HG03108 (cell line): ENCODE data around the gene DCTN5.
"Not testable (repeated sequence)": the region's sequence is repeated elsewhere in the genome, so short reads cannot be mapped to it uniquely, and the experiment has no call there.

ENCODE experiments used
- ATAC-seq: cut with Tn5 transposase; IDR thresholded peaks from one replicate; pipeline ENCODE4 v1.9.1; 2021; ENCODE audit warnings: moderate library complexity; ENCODE audit not compliant: unreplicated experiment

Gene DCTN5

GRCh38 chr16:23640931-23641765, at the start of gene DCTN5, which contains the start of gene PALB2:
Gene DCTN5 (plus strand): TSS chr16:23641466. CDS start chr16:23641543, 77 bp downstream.
Gene PALB2 (minus strand): TSS chr16:23641310. CDS start chr16:23641157, 153 bp downstream.
- peak; percentile 97 for ATAC-seq

GRCh38 chr16:23594186-23594585, 47.1 kb upstream of the DCTN5 start:
- ATAC-seq: no peak

GRCh38 chr16:23595246-23595950, 45.9 kb upstream of the DCTN5 start:
- no peak for ATAC-seq

DNA sequence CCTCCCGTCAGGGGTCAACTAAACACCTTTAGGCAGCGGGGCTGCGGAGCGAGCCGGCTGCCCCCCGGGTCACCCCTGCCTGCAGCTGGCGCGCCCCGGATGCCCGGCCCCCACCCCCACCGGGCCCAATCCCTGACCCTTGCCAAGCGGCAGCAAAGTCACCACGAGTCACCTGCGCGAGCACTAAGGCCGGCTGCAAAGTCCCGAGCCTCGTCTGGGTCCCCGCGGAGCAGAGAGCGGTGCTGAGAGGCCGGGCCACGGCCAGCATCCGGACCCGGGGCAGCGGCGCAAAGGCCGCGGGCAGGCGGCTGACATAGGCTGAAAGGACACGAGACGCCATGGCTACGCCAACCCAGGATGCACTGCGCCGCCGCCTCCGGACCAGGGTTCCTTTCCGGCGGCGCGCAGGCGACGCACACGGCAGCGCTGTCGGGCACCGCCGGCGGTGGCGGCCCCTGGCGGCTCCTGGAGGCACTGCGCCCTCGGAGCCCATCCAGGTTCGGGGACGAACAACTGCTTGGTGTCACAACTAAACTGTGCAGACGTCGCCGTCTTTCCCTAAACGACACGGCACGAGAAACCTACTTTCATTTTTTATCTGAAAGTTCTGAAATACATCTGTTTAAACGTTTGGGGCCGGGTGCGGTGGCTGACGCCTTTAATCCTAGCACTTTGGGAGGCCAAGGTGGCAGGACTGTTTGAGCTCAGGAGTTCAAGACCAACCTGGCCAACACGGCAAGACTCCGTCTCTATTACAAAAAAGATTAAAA, 45.1 kb upstream of the DCTN5 start, which contains the start of gene NDUFAB1:
NDUFAB1 (minus strand) TSS at position 366 of the 770 bp plus-strand sequence; CDS start at position 340, 26 bp downstream.
- ATAC-seq: peak; percentile 95

DNA sequence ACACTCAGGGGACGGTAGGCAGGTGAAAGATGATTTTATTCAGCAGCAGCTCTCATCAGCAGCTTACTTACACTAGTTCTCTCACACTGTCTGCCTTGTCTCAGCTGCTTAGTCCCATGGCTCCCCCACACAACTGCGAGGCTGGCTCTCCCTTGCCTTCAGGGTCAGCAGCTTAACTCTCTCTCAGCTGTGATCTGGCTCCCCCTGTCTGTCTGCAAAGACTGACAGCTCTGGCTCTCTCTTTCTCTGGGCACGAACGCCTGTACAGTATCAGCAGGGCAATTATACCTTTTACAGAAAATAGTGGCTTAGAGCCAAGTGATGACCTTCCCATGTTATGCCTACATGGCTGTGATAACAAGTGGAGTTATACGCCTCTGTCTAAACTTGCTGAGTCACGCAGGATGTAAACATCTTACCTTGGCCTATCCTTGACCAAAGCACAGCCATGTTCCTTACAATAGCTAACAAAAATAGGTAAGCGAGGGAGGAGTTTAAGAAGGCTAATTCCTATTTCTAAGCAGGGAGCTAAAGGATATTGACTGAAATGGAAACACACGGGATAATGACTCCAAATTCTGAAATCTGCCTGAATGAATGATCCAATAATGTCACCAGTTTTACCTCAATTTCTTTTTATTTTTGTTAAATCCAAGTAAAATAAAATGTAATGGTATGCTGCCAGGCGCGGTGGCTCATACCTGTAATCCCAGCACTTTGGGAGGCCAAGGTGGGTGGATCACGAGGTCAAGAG, 44.1 kb upstream of the DCTN5 start:
- no peak for ATAC-seq

DNA sequence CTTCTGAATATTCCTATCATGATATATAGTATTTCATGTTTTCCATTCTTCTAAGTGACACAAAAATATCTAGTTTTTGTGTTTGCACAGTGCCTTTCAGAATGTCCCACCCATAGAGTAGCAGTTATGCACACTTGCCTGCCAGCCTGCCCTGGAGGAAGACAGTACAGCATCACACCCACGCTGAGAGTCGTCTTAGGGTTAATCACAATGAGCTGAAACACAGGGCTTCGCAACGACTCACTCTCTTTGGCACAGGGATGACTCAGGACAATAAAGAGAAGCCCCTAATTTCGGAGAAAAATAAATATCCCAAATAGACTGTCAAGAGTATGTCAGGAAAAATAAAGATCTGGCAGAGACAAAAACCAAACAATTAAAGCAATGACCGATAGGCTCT, 33.5 kb upstream of the DCTN5 start:
- ATAC-seq: no peak

GRCh38 chr16:23608194-23608593, 33.1 kb upstream of the DCTN5 start:
- ATAC-seq: no peak

- ATAC-seq: no peak
Observed at GRCh38 chr16:23609929-23610328, 31.3 kb upstream of the DCTN5 start.

- ATAC-seq: not testable (repeated sequence)
Observed at GRCh38 chr16:23610905-23611304, 30.4 kb upstream of the DCTN5 start.

GRCh38 chr16:23611936-23612335, 29.3 kb upstream of the DCTN5 start:
- no peak for ATAC-seq

- ATAC-seq: no peak
Observed at GRCh38 chr16:23615805-23616204, 25.5 kb upstream of the DCTN5 start.

GRCh38 chr16:23624092-23624491, 17.2 kb upstream of the DCTN5 start:
- no peak for ATAC-seq

GRCh38 chr16:23629516-23629915, 11.8 kb upstream of the DCTN5 start:
- ATAC-seq: no peak

- not testable (repeated sequence) for ATAC-seq
Observed at GRCh38 chr16:23631874-23632273, 9.4 kb upstream of the DCTN5 start.

- no peak for ATAC-seq
Observed at GRCh38 chr16:23634461-23635036, 6.7 kb upstream of the DCTN5 start.

- no peak for ATAC-seq
Observed at GRCh38 chr16:23635958-23636357, 5.3 kb upstream of the DCTN5 start.

DNA sequence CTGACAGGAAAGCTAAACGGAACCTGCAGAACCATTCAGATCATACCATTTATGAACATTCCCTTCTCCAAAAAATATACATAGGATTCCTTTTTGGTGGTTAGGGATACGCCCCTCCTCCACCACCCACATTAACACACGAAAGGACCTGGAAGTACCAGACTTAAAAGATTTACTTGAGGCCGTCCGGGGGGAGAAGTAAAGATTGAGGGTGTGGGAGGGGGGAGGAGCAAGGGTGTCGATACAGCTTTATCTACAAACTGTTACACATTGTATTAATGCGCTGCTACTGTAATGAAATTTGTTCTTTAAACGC, 693 bp upstream of the DCTN5 start:
- ATAC-seq: no peak

DNA sequence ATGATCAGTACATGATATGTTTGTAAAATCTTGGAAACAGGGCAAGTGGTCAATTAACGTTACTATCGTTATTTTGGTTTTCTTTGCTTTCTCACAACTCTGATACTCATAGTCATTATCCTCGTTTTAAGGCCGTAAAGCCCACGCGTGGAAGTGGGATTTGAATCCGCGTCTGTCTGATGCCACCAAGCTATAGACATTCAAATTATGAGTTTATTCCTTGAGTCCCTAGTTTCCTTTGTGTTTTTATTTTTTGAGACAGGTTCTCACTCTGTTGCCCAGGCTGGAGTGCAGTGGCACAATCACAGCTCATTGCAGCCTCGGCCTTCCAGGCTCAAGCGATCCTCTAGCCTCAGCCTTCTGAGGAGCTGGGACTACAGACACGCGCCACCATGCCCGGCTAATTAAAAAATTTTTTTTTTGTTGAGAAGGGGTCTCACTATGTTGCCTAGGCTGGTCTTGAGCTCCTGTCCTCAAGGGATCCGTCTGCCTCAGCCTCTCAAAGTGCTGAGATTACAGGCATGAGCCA, 1.0 kb downstream of the DCTN5 start:
- ATAC-seq: no peak

DNA sequence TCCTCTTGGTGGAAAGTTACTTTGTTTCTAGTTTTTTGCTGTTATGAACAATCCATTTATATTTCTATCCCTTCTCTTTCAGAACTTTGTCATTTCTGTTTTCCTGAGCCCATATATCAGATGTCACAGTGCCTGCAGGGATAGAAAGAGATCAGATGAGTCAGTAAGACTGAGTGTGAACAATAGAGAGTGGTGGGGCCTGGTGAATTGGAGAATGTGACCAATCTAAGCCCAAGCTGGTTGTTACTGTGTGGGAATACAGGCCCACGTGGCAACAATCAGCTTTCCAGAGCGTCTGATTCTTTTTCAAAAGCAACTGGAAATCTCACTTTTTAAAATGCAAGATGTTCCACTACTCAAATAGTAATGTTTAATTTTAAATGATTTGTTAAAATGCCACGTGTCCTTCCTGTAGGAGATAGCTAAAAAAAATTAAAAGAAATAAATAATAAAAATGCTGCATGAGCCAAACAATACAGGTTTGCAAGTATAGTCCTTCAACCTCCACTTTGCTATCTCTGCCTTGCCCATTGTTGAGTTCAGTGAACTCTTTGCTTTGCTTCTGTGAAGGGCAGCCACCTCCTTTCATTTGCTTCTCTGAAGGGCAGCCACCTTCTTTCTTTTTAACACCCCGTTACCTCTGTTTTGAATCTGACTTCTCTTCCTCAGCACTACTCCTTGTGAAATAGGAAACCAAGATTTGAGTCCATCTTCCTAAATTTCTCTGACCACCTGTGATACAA, 9.6 kb downstream of the DCTN5 start:
- peak; percentile 16 for ATAC-seq
